PC-3 (cell line): Measurements from ENCODE around the gene FAM81A. TPM values are rescaled to one million over a fixed set of nuclear protein-coding genes. Genes with fewer than 3 reads are reported as not detected.
"Not testable (repeated sequence)": the region's sequence is repeated elsewhere in the genome, so short reads cannot be mapped to it uniquely, and the experiment has no call there.

ENCODE experiments used
- ATAC-seq: fragments of 200-7000 bp; cut with Tn5 transposase; 2 replicates; pipeline ENCODE4 v1.9.1; 2020; ENCODE audit warnings: mild to moderate bottlenecking, moderate library complexity
- BruUV-seq: library from RNA; stranded (reverse); fragments of 400-500 nt; replicated peaks from 2 replicates; lab custom pipeline; 2021; lab: Mats Ljungman, UMichigan
- CTCF ChIA-PET: fragments of 300-600 bp; sonication (Branson Sonifier 250); formaldehyde crosslinking; loops from one replicate; lab custom pipeline; 2022; ENCODE audit warnings: antibody characterized with exemption; lab: Charles Lee
- POLR2A ChIA-PET: fragments of 300-600 bp; sonication (Branson Sonifier 250); formaldehyde crosslinking; loops from one replicate; lab custom pipeline; 2022; ENCODE audit warnings: antibody characterized with exemption; ENCODE audit not compliant: unreplicated experiment; lab: Charles Lee
- DNase-seq: peaks from one replicate; pipeline ENCODE4 v3.0.0-alpha.2; 2015
- H2AFZ ChIP-seq: fragments of 300-600 bp; sonication (generic); 2 replicates; pipeline ENCODE4 v1.6.0; 2016; ENCODE audit warnings: antibody characterized with exemption, low read length
- H3F3A ChIP-seq: fragments of 300-600 bp; sonication (generic); one replicate; pipeline ENCODE4 v1.6.0; 2017; ENCODE audit warnings: antibody characterized with exemption, low read length, control low read depth, mild to moderate bottlenecking; ENCODE audit not compliant: unreplicated experiment
- H3K27ac ChIP-seq: fragments of 300-600 bp; sonication (generic); 2 replicates; pipeline ENCODE4 v1.5.1; 2016; ENCODE audit warnings: mild to moderate bottlenecking, low read length
- H3K27me3 ChIP-seq: fragments of 300-600 bp; sonication (generic); 2 replicates; pipeline ENCODE4 v1.6.1; 2016; ENCODE audit warnings: low read length, mixed read lengths
- H3K36me3 ChIP-seq: fragments of 300-600 bp; sonication (generic); 2 replicates; pipeline ENCODE4 v1.6.1; 2016; ENCODE audit warnings: low read depth, mixed run types, low read length, mixed read lengths
- H3K4me1 ChIP-seq: fragments of 300-600 bp; sonication (generic); 2 replicates; pipeline ENCODE4 v1.5.1; 2016; ENCODE audit warnings: low read length; ENCODE audit not compliant: insufficient read depth
- H3K4me2 ChIP-seq: fragments of 300-600 bp; sonication (generic); 2 replicates; pipeline ENCODE4 v1.6.0; 2016; ENCODE audit warnings: low read length
- H3K4me3 ChIP-seq: fragments of 300-600 bp; sonication (generic); 2 replicates; pipeline ENCODE4 v1.5.1; 2016; ENCODE audit warnings: mild to moderate bottlenecking, low read length, mixed read lengths
- H3K79me2 ChIP-seq: fragments of 300-600 bp; sonication (generic); 2 replicates; pipeline ENCODE4 v1.6.1; 2017; ENCODE audit warnings: low read length, mixed read lengths
- H3K9ac ChIP-seq: fragments of 300-600 bp; sonication (generic); 2 replicates; pipeline ENCODE4 v1.6.0; 2016; ENCODE audit warnings: mild to moderate bottlenecking, low read length
- H3K9me2 ChIP-seq: fragments of 300-600 bp; sonication (generic); replicated peaks from 2 replicates; pipeline ENCODE4 v1.6.1; 2016; ENCODE audit warnings: mixed run types, low read length, mixed read lengths
- H3K9me3 ChIP-seq: fragments of 300-600 bp; sonication (generic); 2 replicates; pipeline ENCODE4 v1.6.1; 2016; ENCODE audit warnings: low read length, mixed read lengths
- H4K20me1 ChIP-seq: fragments of 300-600 bp; sonication (generic); 2 replicates; pipeline ENCODE4 v1.6.1; 2016; ENCODE audit warnings: low read length, mixed read lengths
- CTCF ChIP-seq: fragments of 300-600 bp; sonication (generic); conservative IDR thresholded peaks from 2 replicates; pipeline ENCODE4 v1.5.1; 2017; ENCODE audit warnings: antibody characterized with exemption, low read depth, mild to moderate bottlenecking, low read length
- EZH2 ChIP-seq: fragments of 300-600 bp; sonication (generic); IDR thresholded peaks from one replicate; pipeline ENCODE4 v1.6.1; 2017; ENCODE audit warnings: antibody characterized with exemption, mild to moderate bottlenecking, low read length; ENCODE audit not compliant: unreplicated experiment
- EZH2phosphoT487 ChIP-seq: fragments of 300-600 bp; sonication (generic); IDR thresholded peaks from 2 replicates; pipeline ENCODE4 v1.6.1; 2018; ENCODE audit warnings: mild to moderate bottlenecking, antibody characterized with exemption, low read length, borderline replicate concordance
- intact Hi-C: fragments of 100-400 bp; cut with micrococcal nuclease; formaldehyde crosslinking; loops from 2 replicates; pipeline ENCODE4 v1.9.0; 2023
- total RNA-seq: library from RNA; depleted of rRNA; stranded (reverse); fragments of >200 nt; gene quantifications from 2 replicates; pipeline ENCODE4 v1.2.3, GENCODE V29; 2014

Gene FAM81A
- total RNA-seq, 1 experiment from 2014 or later = 2.5 TPM

GRCh38 chr15:59420108-59420507 lies 17.9 kb upstream of the FAM81A start:
- Histone ChIP-seq H3K27ac (no peak overlapping the region), H3K27me3 (no peaks in the 10 kb centered on the region), H3K4me2 (no peak overlapping the region), H3K36me3 (no peaks in the 10 kb centered on the region), H3K4me1 (no peaks in the 10 kb centered on the region), H3K79me2 (no peaks in the 10 kb centered on the region), H3K9ac (no peak overlapping the region), H2AFZ (no peak overlapping the region), H3F3A (no peaks in the 10 kb centered on the region), H3K9me3 (no peaks in the 10 kb centered on the region), H3K4me3 (no peak overlapping the region), H3K9me2 (no peaks in the 10 kb centered on the region), H4K20me1 (no peaks in the 10 kb centered on the region)
- CTCF ChIA-PET = no interaction called here
- no TSS peak for BruUV-seq
- POLR2A ChIA-PET = no interaction called here
- TF ChIP-seq EZH2phosphoT487 = no peak
- no peak for TF ChIP-seq CTCF
- no peak for TF ChIP-seq EZH2
- intact Hi-C loops = no loop called here
- ATAC-seq = no peak
- no peak for DNase-seq

GRCh38 chr15:59420986-59421618 lies 16.9 kb upstream of the FAM81A start:
- DNase-seq (peak; percentile 6), ATAC-seq (no peak)
- Histone ChIP-seq H3K79me2 (no peaks in the 10 kb centered on the region), H3K4me2 (no peak overlapping the region), H3K4me1 (no peaks in the 10 kb centered on the region), H3K27me3 (no peaks in the 10 kb centered on the region), H3K9ac (no peak overlapping the region), H3K9me2 (no peaks in the 10 kb centered on the region), H3K4me3 (no peak overlapping the region), H3K9me3 (no peaks in the 10 kb centered on the region), H3K36me3 (no peaks in the 10 kb centered on the region), H3K27ac (no peak overlapping the region), H3F3A (no peaks in the 10 kb centered on the region), H4K20me1 (no peaks in the 10 kb centered on the region), H2AFZ (no peak overlapping the region)
- ChIA-PET POLR2A (no interaction called here), CTCF (interaction anchor here (0.8 kb wide), 1 partner anchor 8 kb away, joined by 3 read pairs; no protein-coding TSS in a partner anchor)
- no peak for TF ChIP-seq CTCF
- no peak for TF ChIP-seq EZH2phosphoT487
- no peak for TF ChIP-seq EZH2
- intact Hi-C loops = no loop called here
- BruUV-seq = no TSS peak

GRCh38 chr15:59424616-59425015 lies 13.4 kb upstream of the FAM81A start:
- Histone ChIP-seq H3K9me2 (no peaks in the 10 kb centered on the region), H2AFZ (no peak overlapping the region), H3F3A (no peaks in the 10 kb centered on the region), H3K4me1 (no peaks in the 10 kb centered on the region), H3K27me3 (no peaks in the 10 kb centered on the region), H3K79me2 (no peaks in the 10 kb centered on the region), H3K36me3 (no peaks in the 10 kb centered on the region), H4K20me1 (no peaks in the 10 kb centered on the region), H3K9ac (no peak overlapping the region), H3K4me2 (no peak overlapping the region), H3K9me3 (no peaks in the 10 kb centered on the region), H3K27ac (no peak overlapping the region), H3K4me3 (no peak overlapping the region)
- ChIA-PET CTCF (no interaction called here), POLR2A (no interaction called here)
- TF ChIP-seq EZH2phosphoT487 (no peak), EZH2 (no peak), CTCF (no peak)
- intact Hi-C loops = no loop called here
- peak; percentile 58 for DNase-seq
- peak; percentile 37; the same call in 1 of the 2 replicates for ATAC-seq
- BruUV-seq = no TSS peak

GRCh38 chr15:59428898-59429297 lies 9.1 kb upstream of the FAM81A start:
- H3K4me3 ChIP-seq, H3K9ac ChIP-seq, H3K27ac ChIP-seq, H3K9me3 ChIP-seq, H3K27me3 ChIP-seq, ATAC-seq, H3F3A ChIP-seq, H3K9me2 ChIP-seq, H3K79me2 ChIP-seq, H3K4me1 ChIP-seq, CTCF ChIA-PET, H3K36me3 ChIP-seq, BruUV-seq, intact Hi-C loops, H3K4me2 ChIP-seq, H4K20me1 ChIP-seq, DNase-seq, H2AFZ ChIP-seq: not testable (repeated sequence)
- POLR2A ChIA-PET = interaction anchor here (0.7 kb wide), 1 partner anchor 170 kb away, joined by 12 read pairs; no protein-coding TSS in a partner anchor
